Measurements from ENCODE around the gene MCM3. TPM values are rescaled to one million over a fixed set of nuclear protein-coding genes. Genes with fewer than 3 reads are reported as not detected.

MCM3 gene
- total RNA-seq, 1 donor from 2014 or later: 122 TPM

GRCh38 chr6:52288216-52288615, 3.7 kb upstream of the MCM3 start:
- DNase-seq (ENCODE audit: extremely low spot score, unreplicated experiment): no peak
- Mint-ChIP-seq H3K36me3 (no peaks in the 10 kb centered on the region), H3K27me3 (no peaks in the 10 kb centered on the region), H3K9me3 (no peaks in the 10 kb centered on the region), H3K27ac (no peak overlapping the region), H3K4me3 (no peak overlapping the region), H3K4me1 (ENCODE audit: unreplicated experiment) (peaks cover 10% of the 10 kb centered on the region)
- TF ChIP-seq, protein P1, sequence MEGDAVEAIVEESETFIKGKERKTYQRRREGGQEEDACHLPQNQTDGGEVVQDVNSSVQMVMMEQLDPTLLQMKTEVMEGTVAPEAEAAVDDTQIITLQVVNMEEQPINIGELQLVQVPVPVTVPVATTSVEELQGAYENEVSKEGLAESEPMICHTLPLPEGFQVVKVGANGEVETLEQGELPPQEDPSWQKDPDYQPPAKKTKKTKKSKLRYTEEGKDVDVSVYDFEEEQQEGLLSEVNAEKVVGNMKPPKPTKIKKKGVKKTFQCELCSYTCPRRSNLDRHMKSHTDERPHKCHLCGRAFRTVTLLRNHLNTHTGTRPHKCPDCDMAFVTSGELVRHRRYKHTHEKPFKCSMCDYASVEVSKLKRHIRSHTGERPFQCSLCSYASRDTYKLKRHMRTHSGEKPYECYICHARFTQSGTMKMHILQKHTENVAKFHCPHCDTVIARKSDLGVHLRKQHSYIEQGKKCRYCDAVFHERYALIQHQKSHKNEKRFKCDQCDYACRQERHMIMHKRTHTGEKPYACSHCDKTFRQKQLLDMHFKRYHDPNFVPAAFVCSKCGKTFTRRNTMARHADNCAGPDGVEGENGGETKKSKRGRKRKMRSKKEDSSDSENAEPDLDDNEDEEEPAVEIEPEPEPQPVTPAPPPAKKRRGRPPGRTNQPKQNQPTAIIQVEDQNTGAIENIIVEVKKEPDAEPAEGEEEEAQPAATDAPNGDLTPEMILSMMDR (conservative IDR thresholded peaks at IDR 0.05): no peak

- Mint-ChIP-seq H3K27me3 (no peaks in the 10 kb centered on the region), H3K9me3 (no peaks in the 10 kb centered on the region), H3K4me1 (ENCODE audit: unreplicated experiment) (peaks cover 17% of the 10 kb centered on the region)
Observed at GRCh38 chr6:52286798-52287432, 2.4 kb upstream of the MCM3 start.

DNA sequence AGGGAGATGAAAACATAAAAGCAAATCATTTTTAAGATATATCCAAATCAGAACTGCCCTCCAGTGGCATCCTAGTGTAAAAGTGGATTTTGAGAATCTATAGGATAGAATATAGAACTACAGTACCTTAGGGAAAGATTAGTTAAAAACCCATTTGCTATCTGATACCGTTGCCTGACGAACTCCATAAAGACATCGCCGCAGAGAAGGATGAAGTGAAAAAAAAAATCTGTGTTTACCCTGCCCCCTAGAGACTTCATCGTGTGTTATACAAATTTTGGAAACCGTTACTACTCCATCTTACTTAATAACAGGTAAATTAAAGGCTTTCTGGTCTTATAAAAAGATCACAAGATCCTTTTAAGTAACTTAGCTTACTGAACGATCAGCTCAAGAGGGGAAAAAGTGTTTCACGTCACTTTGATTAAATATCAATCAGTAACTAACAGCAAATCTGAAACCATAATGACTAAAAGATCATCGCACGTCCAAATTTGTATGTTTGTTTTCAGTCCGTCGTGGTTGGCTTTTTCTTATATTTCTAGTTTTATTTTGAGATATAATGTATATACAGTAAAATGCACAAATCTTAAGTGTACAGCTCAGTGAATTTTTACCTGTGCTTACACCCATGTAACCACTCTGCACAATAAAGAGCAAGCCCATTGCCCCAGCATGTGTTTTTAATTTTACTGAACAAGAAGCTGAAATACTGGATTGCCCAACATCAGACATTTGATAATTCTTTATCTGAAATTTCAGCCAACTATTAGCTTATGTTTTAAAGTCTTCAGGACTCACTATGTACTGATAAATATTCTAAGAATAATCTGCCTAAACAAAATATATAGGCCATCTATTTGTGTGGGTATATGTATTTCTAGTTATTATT, 881 bp upstream of the MCM3 start:
- no peaks in the 10 kb centered on the region for H3K27me3 Mint-ChIP-seq
- H3K4me1 Mint-ChIP-seq (ENCODE audit: unreplicated experiment): peaks cover 17% of the 10 kb centered on the region
- peaks cover 18% of the 10 kb centered on the region for H3K36me3 Mint-ChIP-seq
- TF ChIP-seq, protein P1 (conservative IDR thresholded peaks at IDR 0.05): peak; percentile 35
- H3K4me3 Mint-ChIP-seq: no peak overlapping the region
- DNase-seq (ENCODE audit: extremely low spot score, unreplicated experiment): no peak
- no peak overlapping the region for H3K27ac Mint-ChIP-seq
- no peaks in the 10 kb centered on the region for H3K9me3 Mint-ChIP-seq

More at GRCh38 chr6:52286798-52287432, 2.4 kb upstream of the MCM3 start:
- H3K27ac Mint-ChIP-seq: peak overlapping the region; percentile 42
- peak overlapping the region; percentile 76 for H3K4me3 Mint-ChIP-seq
- DNase-seq (ENCODE audit: extremely low spot score, unreplicated experiment): no peak
- H3K36me3 Mint-ChIP-seq: peaks cover 8% of the 10 kb centered on the region
- TF ChIP-seq, protein P1 (conservative IDR thresholded peaks at IDR 0.05): peak; percentile 83

- Mint-ChIP-seq H3K27me3 (no peaks in the 10 kb centered on the region), H3K36me3 (peaks cover 22% of the 10 kb centered on the region), H3K9me3 (no peaks in the 10 kb centered on the region), H3K4me1 (ENCODE audit: unreplicated experiment) (peaks cover 17% of the 10 kb centered on the region), H3K4me3 (no peak overlapping the region), H3K27ac (no peak overlapping the region)
- DNase-seq (ENCODE audit: extremely low spot score, unreplicated experiment): no peak
- TF ChIP-seq, protein P1 (conservative IDR thresholded peaks at IDR 0.05): no peak
Observed at GRCh38 chr6:52284131-52284459, 447 bp downstream of the MCM3 start.

DNA sequence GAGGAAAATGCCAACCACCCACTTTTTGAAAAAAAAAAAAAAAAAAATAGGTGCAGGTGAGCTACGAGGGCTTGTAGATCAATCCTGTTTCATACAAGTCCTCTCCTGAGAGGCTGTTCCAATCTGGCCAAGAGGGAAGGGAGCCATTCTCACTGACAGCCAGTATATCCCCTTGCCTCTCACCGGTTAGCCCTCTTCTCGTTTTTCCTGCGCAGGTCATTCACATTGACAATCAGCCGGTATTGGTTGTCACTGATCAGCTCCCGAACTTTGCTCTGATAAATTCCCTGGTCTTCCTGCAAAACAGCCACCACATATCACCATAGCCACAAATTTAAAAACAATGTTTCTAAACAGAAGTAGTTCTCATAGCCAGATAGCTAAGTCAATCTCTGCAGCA, 1.4 kb downstream of the MCM3 start:
- TF ChIP-seq, protein P1 (conservative IDR thresholded peaks at IDR 0.05): no peak
- DNase-seq (ENCODE audit: extremely low spot score, unreplicated experiment): no peak
- peaks cover 29% of the 10 kb centered on the region for H3K36me3 Mint-ChIP-seq
- H3K4me3 Mint-ChIP-seq: no peak overlapping the region
- H3K27me3 Mint-ChIP-seq: no peaks in the 10 kb centered on the region
- H3K4me1 Mint-ChIP-seq (ENCODE audit: unreplicated experiment): peaks cover 17% of the 10 kb centered on the region
- H3K9me3 Mint-ChIP-seq: no peaks in the 10 kb centered on the region
- H3K27ac Mint-ChIP-seq: peak overlapping the region; percentile 11
